ENCODE measurements around the gene SLC22A23.

DNA sequence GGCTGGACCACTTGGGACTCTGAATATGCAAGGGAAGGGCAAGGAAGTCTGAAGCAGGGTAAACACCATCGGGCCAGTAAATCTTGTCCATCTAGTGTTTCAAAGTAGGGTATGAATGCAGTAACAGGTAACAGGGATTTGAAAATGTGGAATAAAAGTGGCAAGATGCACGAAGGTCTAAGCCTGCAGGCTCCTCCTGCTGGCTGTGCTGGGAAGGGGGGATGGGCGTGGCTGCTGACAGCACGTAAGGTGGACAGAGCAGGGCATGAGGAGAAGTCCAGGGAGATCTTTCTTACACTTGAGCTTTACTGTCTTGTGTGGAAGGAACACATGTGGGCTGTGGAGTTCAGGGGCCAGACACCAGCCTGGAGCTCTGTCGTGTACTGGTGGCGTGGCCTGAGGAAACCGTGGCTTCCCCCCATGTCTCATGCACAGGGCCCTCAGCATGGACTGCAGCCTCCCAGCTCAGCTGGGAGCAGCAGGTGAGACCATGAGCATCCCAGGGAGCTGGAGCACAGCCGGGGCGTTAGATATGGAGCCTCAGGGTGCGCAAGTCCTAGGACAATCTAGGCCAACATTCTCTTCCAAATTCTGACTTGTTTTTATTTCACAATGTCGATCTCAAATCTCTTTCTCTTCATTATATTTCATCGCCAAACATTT is 84.5 kb downstream of the SLC22A23 start:
- TF ChIP-seq, protein P1, sequence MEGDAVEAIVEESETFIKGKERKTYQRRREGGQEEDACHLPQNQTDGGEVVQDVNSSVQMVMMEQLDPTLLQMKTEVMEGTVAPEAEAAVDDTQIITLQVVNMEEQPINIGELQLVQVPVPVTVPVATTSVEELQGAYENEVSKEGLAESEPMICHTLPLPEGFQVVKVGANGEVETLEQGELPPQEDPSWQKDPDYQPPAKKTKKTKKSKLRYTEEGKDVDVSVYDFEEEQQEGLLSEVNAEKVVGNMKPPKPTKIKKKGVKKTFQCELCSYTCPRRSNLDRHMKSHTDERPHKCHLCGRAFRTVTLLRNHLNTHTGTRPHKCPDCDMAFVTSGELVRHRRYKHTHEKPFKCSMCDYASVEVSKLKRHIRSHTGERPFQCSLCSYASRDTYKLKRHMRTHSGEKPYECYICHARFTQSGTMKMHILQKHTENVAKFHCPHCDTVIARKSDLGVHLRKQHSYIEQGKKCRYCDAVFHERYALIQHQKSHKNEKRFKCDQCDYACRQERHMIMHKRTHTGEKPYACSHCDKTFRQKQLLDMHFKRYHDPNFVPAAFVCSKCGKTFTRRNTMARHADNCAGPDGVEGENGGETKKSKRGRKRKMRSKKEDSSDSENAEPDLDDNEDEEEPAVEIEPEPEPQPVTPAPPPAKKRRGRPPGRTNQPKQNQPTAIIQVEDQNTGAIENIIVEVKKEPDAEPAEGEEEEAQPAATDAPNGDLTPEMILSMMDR (conservative IDR thresholded peaks at IDR 0.05; ENCODE audit: low read length) = peak; percentile 39; the same call in 1 of the 2 replicates
- TF ChIP-seq EZH2phosphoT487 (IDR thresholded peaks at IDR 0.05; ENCODE audit: borderline replicate concordance, low read depth, low read length) = no peak
